Mesothelial cell of epicardium (in vitro differentiated cells): ENCODE data around the gene ARHGDIG. TPM values are rescaled to one million over a fixed set of nuclear protein-coding genes. Genes with fewer than 3 reads are reported as not detected.

ENCODE experiments used
- DNase-seq, 2 experiments: peaks; one replicate each; pipeline ENCODE4 v3.0.0; 2021; ENCODE audit warnings: low spot score in 2 of 2; ENCODE audit not compliant: unreplicated experiment in 2 of 2
- H3K27ac Mint-ChIP-seq: 2 replicates; pipeline ENCODE4 v1.8.0; 2021; ENCODE audit warnings: mixed read lengths
- H3K27me3 Mint-ChIP-seq: 2 replicates; pipeline ENCODE4 v1.8.0; 2021; ENCODE audit warnings: low read depth, mixed read lengths
- H3K36me3 Mint-ChIP-seq: 2 replicates; pipeline ENCODE4 v1.8.0; 2021; ENCODE audit warnings: mixed read lengths
- H3K4me1 Mint-ChIP-seq: 2 replicates; pipeline ENCODE4 v1.8.0; 2021; ENCODE audit warnings: mixed read lengths
- H3K4me3 Mint-ChIP-seq: 2 replicates; pipeline ENCODE4 v1.8.0; 2021; ENCODE audit warnings: mild to moderate bottlenecking, moderate library complexity, mixed read lengths
- H3K9me3 Mint-ChIP-seq: 2 replicates; pipeline ENCODE4 v1.8.0; 2021; ENCODE audit warnings: mixed read lengths
- CTCF ChIP-seq: fragments of 200-600 bp; sonication (generic); IDR thresholded peaks from one replicate; pipeline ENCODE4 v1.5.0; 2021; ENCODE audit warnings: antibody characterized with exemption; ENCODE audit not compliant: unreplicated experiment
- total RNA-seq: library from RNA; stranded (reverse); gene quantifications from 3 replicates; pipeline ENCODE4 v1.2.1, GENCODE V29; 2021

ARHGDIG gene
- total RNA-seq, 1 donor from 2014 or later, result 3.6 TPM

DNA sequence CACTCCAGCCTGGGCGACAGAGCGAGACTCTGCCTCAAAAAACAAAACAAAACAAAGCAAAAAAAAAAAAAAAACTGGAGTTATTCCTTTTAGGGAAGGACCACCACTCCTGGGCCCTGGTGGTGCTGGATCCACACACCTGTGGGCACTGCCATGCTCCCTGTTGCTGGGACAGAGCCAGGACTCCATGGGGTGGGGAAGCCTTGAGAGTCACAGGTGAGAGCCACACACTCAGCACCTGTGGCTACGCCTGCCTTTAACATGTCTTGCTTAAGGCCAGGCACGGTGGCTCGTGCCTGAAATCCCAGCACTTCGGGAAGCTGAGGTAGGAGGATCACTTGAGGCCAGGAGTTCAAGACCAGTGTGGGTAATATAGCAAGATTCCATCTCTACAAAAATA is 20.8 kb downstream of the ARHGDIG start:
- Mint-ChIP-seq H3K27ac (no peak overlapping the region), H3K36me3 (peaks cover 9% of the 10 kb centered on the region), H3K27me3 (no peaks in the 10 kb centered on the region), H3K4me3 (no peak overlapping the region), H3K4me1 (no peaks in the 10 kb centered on the region), H3K9me3 (no peaks in the 10 kb centered on the region)
- TF ChIP-seq CTCF, result no peak
- no peak for DNase-seq

DNA sequence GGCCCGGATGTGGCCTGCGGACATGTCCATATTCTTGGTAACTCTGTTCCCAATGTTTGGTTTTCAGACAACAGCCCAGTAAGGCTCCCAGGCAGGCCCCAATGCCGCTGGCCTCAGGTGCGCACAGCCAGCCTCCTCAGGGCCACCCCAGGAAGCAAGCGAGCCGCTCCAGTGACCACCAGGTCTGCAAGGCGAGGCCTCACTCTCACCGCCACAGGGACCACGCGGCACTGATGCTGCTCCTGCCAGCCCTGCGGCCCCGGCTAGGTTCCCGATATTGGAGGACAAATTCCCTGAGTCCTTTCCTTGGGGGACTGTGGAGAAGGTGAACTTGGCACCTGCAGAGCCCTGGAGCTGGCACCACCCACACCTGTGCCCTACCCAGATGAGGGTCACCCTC is 21.6 kb downstream of the ARHGDIG start:
- H3K27ac Mint-ChIP-seq, result no peak overlapping the region
- peaks cover 11% of the 10 kb centered on the region for H3K36me3 Mint-ChIP-seq
- H3K9me3 Mint-ChIP-seq, result no peaks in the 10 kb centered on the region
- no peaks in the 10 kb centered on the region for H3K4me1 Mint-ChIP-seq
- TF ChIP-seq CTCF, result no peak
- no peaks in the 10 kb centered on the region for H3K27me3 Mint-ChIP-seq
- no peak overlapping the region for H3K4me3 Mint-ChIP-seq
- no peak for DNase-seq

DNA sequence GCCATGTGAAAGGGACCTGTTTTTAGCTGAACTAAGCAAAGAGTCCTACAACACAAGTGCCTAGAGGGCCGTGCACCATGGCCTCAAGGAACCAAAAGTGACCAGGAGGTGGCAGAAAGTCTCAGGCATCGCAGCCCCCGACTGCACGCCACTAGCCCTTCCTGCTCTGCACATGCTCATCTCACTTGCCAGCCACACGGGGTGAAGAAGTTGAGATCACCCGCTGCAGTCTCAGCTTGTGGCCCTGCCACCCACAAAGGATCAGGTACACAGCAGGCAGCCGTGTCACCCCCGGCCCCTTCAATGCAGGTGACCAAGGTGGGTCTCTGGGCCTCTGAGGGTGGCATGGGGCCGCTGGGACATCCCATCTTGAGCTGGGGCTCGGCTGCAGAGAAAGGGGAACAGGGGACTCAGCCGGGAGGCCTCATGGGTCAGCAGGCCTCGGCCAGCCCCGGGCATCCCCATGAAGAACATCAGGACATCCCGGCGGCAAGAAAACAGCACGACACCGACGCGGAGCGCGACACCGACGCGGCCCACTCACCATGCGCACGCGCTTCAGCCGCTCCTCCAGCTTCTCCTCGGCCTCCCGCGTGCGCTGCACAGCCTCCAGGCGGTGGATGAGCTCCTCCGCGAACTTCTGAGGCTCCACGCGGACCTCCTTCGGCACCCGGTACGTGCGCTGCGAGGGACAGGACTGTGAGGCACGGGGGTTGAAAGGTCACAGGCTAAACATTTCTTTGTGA is 23.5 kb downstream of the ARHGDIG start:
- Mint-ChIP-seq H3K36me3 (peaks cover 12% of the 10 kb centered on the region), H3K4me3 (no peak overlapping the region), H3K9me3 (no peaks in the 10 kb centered on the region), H3K27me3 (no peaks in the 10 kb centered on the region), H3K4me1 (no peaks in the 10 kb centered on the region), H3K27ac (no peak overlapping the region)
- TF ChIP-seq CTCF, result no peak
- peak in 1 of 2 experiments; percentile 15 for DNase-seq

GRCh38 chr16:305916-306626 is 25.7 kb downstream of the ARHGDIG start:
- H3K4me1 Mint-ChIP-seq, result no peaks in the 10 kb centered on the region
- no peak for TF ChIP-seq CTCF
- H3K9me3 Mint-ChIP-seq, result no peaks in the 10 kb centered on the region
- H3K27me3 Mint-ChIP-seq, result no peaks in the 10 kb centered on the region
- H3K36me3 Mint-ChIP-seq, result peaks cover 18% of the 10 kb centered on the region
- DNase-seq, result no peak
- H3K4me3 Mint-ChIP-seq, result no peak overlapping the region
- no peak overlapping the region for H3K27ac Mint-ChIP-seq

DNA sequence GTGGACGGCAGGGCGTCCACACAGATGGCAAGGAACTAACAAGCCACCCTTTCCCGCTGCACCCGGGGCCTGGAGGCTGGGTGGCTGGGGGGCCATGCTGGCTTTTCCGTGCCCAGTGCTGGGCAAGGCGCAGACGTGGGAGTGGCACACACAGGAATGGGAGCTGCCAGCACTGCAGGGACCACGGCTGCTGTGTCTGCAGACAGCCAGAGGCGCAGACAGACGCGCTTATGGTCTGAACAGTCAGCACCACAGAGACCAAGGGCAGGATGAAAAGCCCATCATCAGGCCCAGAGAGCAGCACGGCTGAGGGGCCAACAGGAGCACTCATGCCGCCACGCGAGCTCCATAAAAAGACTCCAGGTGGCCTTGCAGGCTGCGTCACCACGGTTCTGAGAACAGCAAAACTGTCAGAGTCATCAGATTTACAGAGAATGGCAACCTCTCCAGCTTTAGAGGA is 26.6 kb downstream of the ARHGDIG start:
- Mint-ChIP-seq H3K27ac (no peak overlapping the region), H3K27me3 (no peaks in the 10 kb centered on the region), H3K36me3 (peaks cover 19% of the 10 kb centered on the region), H3K4me3 (no peak overlapping the region), H3K9me3 (no peaks in the 10 kb centered on the region), H3K4me1 (no peaks in the 10 kb centered on the region)
- DNase-seq, result no peak
- no peak for TF ChIP-seq CTCF
